Measurements from ENCODE around the gene FBN2.
"Not testable (repeated sequence)": the region's sequence is repeated elsewhere in the genome, so short reads cannot be mapped to it uniquely, and the experiment has no call there.

Gene FBN2

GRCh38 chr5:128349044-128349858, 188.8 kb downstream of the FBN2 start:
- DNase-seq = no peak

- no peak for DNase-seq
These were observed 192.0 kb downstream of the FBN2 start for GRCh38 chr5:128346038-128346437.

GRCh38 chr5:128345247-128345646, 192.8 kb downstream of the FBN2 start:
- DNase-seq = no peak

GRCh38 chr5:128343168-128343567, 194.9 kb downstream of the FBN2 start:
- DNase-seq = no peak

GRCh38 chr5:128341056-128341455, 197.0 kb downstream of the FBN2 start:
- DNase-seq = no peak

GRCh38 chr5:128340648-128341047, 197.4 kb downstream of the FBN2 start:
- DNase-seq = no peak

GRCh38 chr5:128339585-128339984, 198.5 kb downstream of the FBN2 start:
- DNase-seq = no peak

GRCh38 chr5:128338649-128339048, 199.4 kb downstream of the FBN2 start:
- DNase-seq = no peak

GRCh38 chr5:128335339-128335738, 202.7 kb downstream of the FBN2 start:
- no peak for DNase-seq

GRCh38 chr5:128334010-128334716, 203.9 kb downstream of the FBN2 start:
- DNase-seq = no peak

- DNase-seq = no peak
These were observed 206.8 kb downstream of the FBN2 start for GRCh38 chr5:128331261-128331660.

GRCh38 chr5:128329386-128329939, 208.6 kb downstream of the FBN2 start:
- DNase-seq = no peak

- no peak for DNase-seq
These were observed 209.6 kb downstream of the FBN2 start for GRCh38 chr5:128328446-128328845.

- no peak for DNase-seq
These were observed 210.0 kb downstream of the FBN2 start for GRCh38 chr5:128328007-128328406.

- DNase-seq = not testable (repeated sequence)
These were observed 216.6 kb downstream of the FBN2 start for GRCh38 chr5:128321418-128321817.

GRCh38 chr5:128318691-128319090, 219.4 kb downstream of the FBN2 start:
- DNase-seq = no peak

- DNase-seq = no peak
These were observed 220.6 kb downstream of the FBN2 start for GRCh38 chr5:128317481-128317880.

- no peak for DNase-seq
These were observed 222.4 kb downstream of the FBN2 start for GRCh38 chr5:128315671-128316070.

GRCh38 chr5:128305341-128305740, 232.7 kb downstream of the FBN2 start:
- DNase-seq = no peak

GRCh38 chr5:128304791-128305190, 233.3 kb downstream of the FBN2 start:
- DNase-seq = no peak

GRCh38 chr5:128304088-128304487, 234.0 kb downstream of the FBN2 start:
- no peak for DNase-seq

GRCh38 chr5:128303593-128303992, 234.5 kb downstream of the FBN2 start:
- no peak for DNase-seq

GRCh38 chr5:128300181-128300580, 237.9 kb downstream of the FBN2 start:
- DNase-seq = no peak
